ENCODE data around the gene TENM3. TPM values are rescaled to one million over a fixed set of nuclear protein-coding genes. Genes with fewer than 3 reads are reported as not detected.

The TENM3 gene
- total and polyA plus RNA-seq, 10 of the 15 experiments (the other 5 are each of a cell fraction or from before 2014, with no cell fraction given), result 0.01 to 1.7 (median 0.08) TPM; not detected in 2

- ChIA-PET CTCF (no interaction called here), POLR2A (no interaction called here), SMC1A (ENCODE audit: uncharacterized antibody, unreplicated experiment) (interaction anchor here (0.7 kb wide), 1 partner anchor 29 kb away, joined by 3 read pairs; no protein-coding TSS in a partner anchor), RAD21 (ENCODE audit: unreplicated experiment) (no interaction called here)
- Histone ChIP-seq H3K79me2 (ENCODE audit: control insufficient read depth, insufficient read depth, low read length) (no peaks in the 10 kb centered on the region), H3K36me3 (ENCODE audit: control insufficient read depth in 2 of 2, insufficient read depth in 2 of 2, low read length in 1 of 2) (no peaks in the 10 kb centered on the region), H3K9me3 (replicated peaks; ENCODE audit: control insufficient read depth, insufficient read depth, low read length) (no peaks in the 10 kb centered on the region), H3K9ac (ENCODE audit: control insufficient read depth, insufficient read depth, low read length) (no peak overlapping the region), H2AFZ (ENCODE audit: control insufficient read depth, low read depth, low read length) (no peak overlapping the region), H3K4me1 (ENCODE audit: control insufficient read depth, insufficient read depth, low read length) (no peaks in the 10 kb centered on the region), H4K20me1 (ENCODE audit: control insufficient read depth, insufficient read depth) (no peaks in the 10 kb centered on the region), H3K4me2 (ENCODE audit: control insufficient read depth, insufficient read depth) (no peak overlapping the region), H3K27me3 (replicated peaks in 1 of 2; ENCODE audit: control insufficient read depth in 2 of 2, insufficient read depth in 2 of 2, low read length in 1 of 2) (no peaks in the 10 kb centered on the region), H3K27ac (ENCODE audit: control insufficient read depth, insufficient read depth) (no peak overlapping the region), H3K4me3 (no peak overlapping the region)
- in situ Hi-C loops (cut with MboI) (no loop called here), intact Hi-C loops (cut with micrococcal nuclease; ENCODE audit: unreplicated experiment) (no loop called here)
- no peak for ATAC-seq
- 35% methylated on average over 1 of the region's 1 CpG for WGBS (ENCODE audit: insufficient coverage, insufficient replicate concordance, low lambda C conversion rate, missing lambda C conversion rate)
- FAIRE-seq, result no peak
- DNase-seq (ENCODE audit: low read depth, low spot score), result no peak
- BruUV-seq (replicated peaks), result no TSS peak
- TF ChIP-seq NRF1 (conservative IDR thresholded peaks at IDR 0.05; ENCODE audit: low read depth, low read length) (no peak), SUZ12 (IDR thresholded peaks at IDR 0.05; ENCODE audit: unreplicated experiment) (no peak), ETV6 (conservative IDR thresholded peaks at IDR 0.05 in 1 of 2, IDR thresholded peaks at IDR 0.05 in 1 of 2; ENCODE audit: borderline replicate concordance in 1 of 2, low read depth in 1 of 2) (no peak), PBX3 (IDR thresholded peaks at IDR 0.05; ENCODE audit: insufficient replicate concordance, low read depth, low read length) (no peak), EED (IDR thresholded peaks at IDR 0.05; ENCODE audit: low read depth) (no peak), TBL1XR1 (IDR thresholded peaks at IDR 0.05; ENCODE audit: low read depth, low read length) (no peak), SREBF2 (IDR thresholded peaks at IDR 0.05; ENCODE audit: low read length) (no peak), CEBPZ (IDR thresholded peaks at IDR 0.05; ENCODE audit: low read depth, low read length) (no peak), BMI1 (IDR thresholded peaks at IDR 0.05; ENCODE audit: borderline replicate concordance) (no peak), IKZF2 (IDR thresholded peaks at IDR 0.05) (no peak), BCLAF1 (IDR thresholded peaks at IDR 0.05) (no peak), IRF5 (IDR thresholded peaks at IDR 0.05; ENCODE audit: borderline replicate concordance) (no peak), HDAC6 (IDR thresholded peaks at IDR 0.05; ENCODE audit: unreplicated experiment) (no peak), ELK1 (IDR thresholded peaks at IDR 0.05; ENCODE audit: low read depth, low read length) (no peak)
Measured at GRCh38 chr4:182644683-182645050, 401.5 kb downstream of the TENM3 start.

Data from GM12878 (cell line).